Tibial artery (tissue), 4 donors: ENCODE data around the gene PXMP4.

Experiments used
- DNase-seq, 2 donors: peaks; one replicate each; pipeline ENCODE4 v3.0.0-alpha.2; 2019
- H3K27ac ChIP-seq, 2 donors: fragments of 200-600 bp; sonication (generic) in 1 of 2; 1 replicate in 1 of 2; 2 replicates in 1 of 2; pipeline ENCODE4 v1.5.1; 2018 to 2019; ENCODE audit warnings: mild to moderate bottlenecking in 1 of 2
- H3K27me3 ChIP-seq, 2 donors: fragments of 200-600 bp; sonication (generic) in 1 of 2; one replicate each; pipeline versions ENCODE4 v1.5.1 to v1.6.0; 2016 to 2019
- H3K36me3 ChIP-seq, 3 donors: fragments of 200-600 bp; sonication (generic) in 2 of 3; one replicate each; pipeline ENCODE4 v1.5.1; 2016 to 2019; ENCODE audit warnings: mild to moderate bottlenecking in 2 of 3
- H3K4me1 ChIP-seq, 4 donors: fragments of 200-600 bp; sonication (generic) in 2 of 4; 1 replicate in 3 of 4; 2 replicates in 1 of 4; pipeline ENCODE4 v1.5.1; 2016 to 2019
- H3K4me3 ChIP-seq, 2 donors: fragments of 200-600 bp; sonication (generic) in 1 of 2; 1 replicate in 1 of 2; 2 replicates in 1 of 2; pipeline ENCODE4 v1.5.1; 2018 to 2019; ENCODE audit warnings: mild to moderate bottlenecking in 2 of 2
- H3K9me3 ChIP-seq, 3 donors: fragments of 200-600 bp; sonication (generic) in 1 of 3; one replicate each; pipeline ENCODE4 v1.5.1; 2016 to 2019
- intact Hi-C: fragments of 100-400 bp; cut with DNase I; formaldehyde crosslinking; loops from one replicate; pipeline ENCODE4 v1.15.0; 2023; ENCODE audit warnings: low total_unique reads
- TF ChIP-seq, protein P1 (sequence below), 2 experiments: fragments of 200-600 bp in 1 of 2; fragments of 450-650 bp in 1 of 2; IDR thresholded peaks; one replicate each; pipeline ENCODE4 v1.5.1; 2017 to 2019; ENCODE audit warnings: antibody characterized with exemption in 2 of 2, mild to moderate bottlenecking in 1 of 2, moderate library complexity in 1 of 2

The PXMP4 gene

GRCh38 chr20:33753143-33753542 is 33.0 kb upstream of the PXMP4 start:
- Histone ChIP-seq H3K27me3 (no peaks in the 10 kb centered on the region), H3K36me3 (peaks cover 21 to 95% (median 66%) of the 10 kb centered on the region in 3 donors), H3K9me3 (peaks cover 0 to 7% (median 0%) of the 10 kb centered on the region in 3 donors), H3K4me3 (no peak overlapping the region), H3K4me1 (no peaks in the 10 kb centered on the region), H3K27ac (no peak overlapping the region)
- TF ChIP-seq, protein P1, sequence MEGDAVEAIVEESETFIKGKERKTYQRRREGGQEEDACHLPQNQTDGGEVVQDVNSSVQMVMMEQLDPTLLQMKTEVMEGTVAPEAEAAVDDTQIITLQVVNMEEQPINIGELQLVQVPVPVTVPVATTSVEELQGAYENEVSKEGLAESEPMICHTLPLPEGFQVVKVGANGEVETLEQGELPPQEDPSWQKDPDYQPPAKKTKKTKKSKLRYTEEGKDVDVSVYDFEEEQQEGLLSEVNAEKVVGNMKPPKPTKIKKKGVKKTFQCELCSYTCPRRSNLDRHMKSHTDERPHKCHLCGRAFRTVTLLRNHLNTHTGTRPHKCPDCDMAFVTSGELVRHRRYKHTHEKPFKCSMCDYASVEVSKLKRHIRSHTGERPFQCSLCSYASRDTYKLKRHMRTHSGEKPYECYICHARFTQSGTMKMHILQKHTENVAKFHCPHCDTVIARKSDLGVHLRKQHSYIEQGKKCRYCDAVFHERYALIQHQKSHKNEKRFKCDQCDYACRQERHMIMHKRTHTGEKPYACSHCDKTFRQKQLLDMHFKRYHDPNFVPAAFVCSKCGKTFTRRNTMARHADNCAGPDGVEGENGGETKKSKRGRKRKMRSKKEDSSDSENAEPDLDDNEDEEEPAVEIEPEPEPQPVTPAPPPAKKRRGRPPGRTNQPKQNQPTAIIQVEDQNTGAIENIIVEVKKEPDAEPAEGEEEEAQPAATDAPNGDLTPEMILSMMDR (IDR thresholded peaks at IDR 0.05) = no peak
- intact Hi-C loops = no loop called here
- DNase-seq = no peak

DNA sequence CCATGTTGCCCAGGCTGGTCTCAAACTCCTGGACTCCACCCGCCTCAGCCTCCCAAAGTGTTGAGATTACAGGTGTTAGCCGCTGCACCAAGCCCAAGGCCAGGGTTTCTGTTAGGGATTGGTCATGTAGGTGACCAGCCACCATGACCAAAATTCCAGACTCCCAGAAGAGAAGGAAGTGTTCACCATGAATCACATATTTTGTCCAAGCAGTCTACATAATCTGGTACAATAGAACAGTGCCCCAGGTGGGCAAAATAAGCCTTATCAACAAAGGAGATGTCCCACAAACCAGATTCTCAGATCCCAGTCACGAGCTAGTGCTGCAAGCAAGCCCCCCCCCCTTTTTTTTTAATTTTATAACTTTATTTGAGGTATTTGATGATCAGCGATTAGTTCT is 31.7 kb upstream of the PXMP4 start:
- Histone ChIP-seq H3K27ac (no peak overlapping the region), H3K4me3 (no peak overlapping the region), H3K4me1 (no peaks in the 10 kb centered on the region), H3K27me3 (no peaks in the 10 kb centered on the region), H3K9me3 (no peaks in the 10 kb centered on the region), H3K36me3 (peaks cover 13 to 84% (median 57%) of the 10 kb centered on the region in 3 donors)
- TF ChIP-seq, protein P1 (IDR thresholded peaks at IDR 0.05) = no peak
- intact Hi-C loops = no loop called here
- DNase-seq = no peak

DNA sequence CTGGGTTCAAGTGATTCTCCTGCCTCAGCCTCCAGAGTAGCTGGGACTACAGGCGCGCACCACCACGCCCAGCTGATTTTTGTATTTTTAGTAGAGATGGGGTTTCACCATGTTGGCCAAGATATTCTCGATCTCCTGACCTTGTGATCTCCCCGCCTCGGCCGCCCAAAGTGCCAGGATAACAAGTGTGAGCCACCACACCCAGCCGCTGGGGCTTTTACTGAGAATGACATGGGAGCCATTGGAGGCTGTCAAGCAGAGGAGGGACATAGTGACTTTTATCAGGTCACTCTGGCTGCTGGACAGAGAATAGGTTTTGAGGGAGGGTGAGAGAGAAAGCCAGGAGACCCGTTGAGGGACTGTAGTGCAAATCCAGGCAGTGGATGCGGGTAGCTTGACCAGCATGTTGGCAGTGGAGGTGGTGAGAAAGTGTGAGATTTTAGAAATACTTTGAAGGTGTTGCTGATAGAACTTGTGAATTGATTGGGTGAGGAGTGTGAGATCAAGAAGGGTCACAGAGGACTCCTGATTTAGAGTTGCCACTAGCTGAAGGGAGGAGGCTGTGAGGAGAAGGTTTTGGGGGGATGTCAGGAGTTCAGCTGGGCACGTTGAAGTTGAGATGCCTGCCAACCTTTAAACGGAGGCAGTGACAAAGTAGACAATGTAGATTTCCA is 26.4 kb upstream of the PXMP4 start:
- no peak overlapping the region for H3K4me3 ChIP-seq
- TF ChIP-seq, protein P1 (IDR thresholded peaks at IDR 0.05) = no peak
- no peak for DNase-seq
- no peak overlapping the region for H3K27ac ChIP-seq
- intact Hi-C loops = no loop called here
- no peaks in the 10 kb centered on the region for H3K9me3 ChIP-seq
- H3K36me3 ChIP-seq = peaks cover 16 to 48% (median 34%) of the 10 kb centered on the region in 3 donors
- H3K4me1 ChIP-seq = no peaks in the 10 kb centered on the region
- no peaks in the 10 kb centered on the region for H3K27me3 ChIP-seq

GRCh38 chr20:33744773-33745385 is 24.8 kb upstream of the PXMP4 start:
- Histone ChIP-seq H3K27ac (no peak overlapping the region), H3K27me3 (no peaks in the 10 kb centered on the region), H3K9me3 (no peaks in the 10 kb centered on the region), H3K4me3 (no peak overlapping the region), H3K4me1 (no peaks in the 10 kb centered on the region), H3K36me3 (peaks cover 11 to 32% (median 23%) of the 10 kb centered on the region in 3 donors)
- DNase-seq = no peak
- TF ChIP-seq, protein P1 (IDR thresholded peaks at IDR 0.05) = no peak
- intact Hi-C loops = no loop called here

GRCh38 chr20:33744181-33744580 is 24.1 kb upstream of the PXMP4 start:
- Histone ChIP-seq H3K4me1 (no peaks in the 10 kb centered on the region), H3K36me3 (peaks cover 4 to 25% (median 17%) of the 10 kb centered on the region in 3 donors), H3K27me3 (no peaks in the 10 kb centered on the region), H3K9me3 (no peaks in the 10 kb centered on the region), H3K4me3 (no peak overlapping the region), H3K27ac (no peak overlapping the region)
- intact Hi-C loops = no loop called here
- TF ChIP-seq, protein P1 (IDR thresholded peaks at IDR 0.05) = no peak
- DNase-seq = no peak
